GM19463 (cell line): ENCODE measurements around the gene SF3A1.

ENCODE experiments used
- ATAC-seq: cut with Tn5 transposase; IDR thresholded peaks from one replicate; pipeline ENCODE4 v1.9.1; 2021; ENCODE audit warnings: mild to moderate bottlenecking, moderate library complexity; ENCODE audit not compliant: unreplicated experiment

SF3A1 gene

DNA sequence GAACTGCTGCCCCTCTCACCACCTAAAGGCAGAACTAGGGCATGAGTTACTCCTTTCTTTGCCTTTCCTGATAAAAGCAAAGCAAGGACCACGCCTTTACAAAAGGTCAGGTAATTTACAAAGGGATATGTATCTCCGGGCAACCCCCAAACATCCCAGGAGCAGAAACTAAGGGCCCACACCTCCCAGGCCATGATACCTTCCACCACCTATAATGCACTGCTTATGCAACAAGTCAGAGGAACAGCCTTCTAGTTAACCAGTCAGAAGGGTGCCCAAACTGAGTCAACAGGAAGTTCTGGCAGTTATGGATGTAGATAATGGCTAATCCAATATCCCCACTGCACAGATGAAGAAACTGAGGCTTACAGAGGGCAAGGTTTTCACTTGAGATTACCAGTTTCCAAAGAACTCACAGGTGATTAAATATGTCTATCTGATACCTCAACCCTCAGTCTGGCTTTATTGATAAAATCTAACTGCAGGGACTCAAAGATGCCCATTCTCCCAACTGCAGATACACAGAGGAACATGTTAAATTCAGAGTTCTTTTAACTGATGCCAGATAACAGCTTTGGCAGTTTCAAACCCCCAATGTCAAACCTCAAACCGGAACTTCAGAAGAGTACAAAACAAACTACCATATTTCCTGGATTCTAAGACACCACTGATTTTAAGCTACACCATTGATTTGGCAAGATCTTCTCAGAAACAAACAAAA lies 50.6 kb downstream of the SF3A1 start:
- no peak for ATAC-seq

DNA sequence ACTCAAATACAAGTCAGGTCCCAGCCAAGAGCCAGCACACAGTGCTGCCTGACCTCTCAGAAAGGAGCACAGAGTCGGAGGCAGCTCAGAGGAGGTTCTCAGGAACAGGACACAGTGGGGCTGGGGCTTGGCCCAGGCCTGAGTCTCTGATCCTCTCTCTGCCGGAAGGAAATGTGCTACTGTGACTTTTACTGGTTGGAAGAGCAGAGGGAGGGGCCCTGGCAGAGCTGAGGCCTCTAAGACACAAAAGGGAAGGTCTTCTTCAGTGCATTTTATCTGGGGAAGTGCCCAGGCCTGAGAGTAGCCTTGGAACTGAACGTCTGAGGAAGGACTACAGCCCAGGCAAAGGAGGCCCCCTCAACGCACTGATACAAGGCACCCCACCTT lies 51.2 kb downstream of the SF3A1 start:
- ATAC-seq: no peak

DNA sequence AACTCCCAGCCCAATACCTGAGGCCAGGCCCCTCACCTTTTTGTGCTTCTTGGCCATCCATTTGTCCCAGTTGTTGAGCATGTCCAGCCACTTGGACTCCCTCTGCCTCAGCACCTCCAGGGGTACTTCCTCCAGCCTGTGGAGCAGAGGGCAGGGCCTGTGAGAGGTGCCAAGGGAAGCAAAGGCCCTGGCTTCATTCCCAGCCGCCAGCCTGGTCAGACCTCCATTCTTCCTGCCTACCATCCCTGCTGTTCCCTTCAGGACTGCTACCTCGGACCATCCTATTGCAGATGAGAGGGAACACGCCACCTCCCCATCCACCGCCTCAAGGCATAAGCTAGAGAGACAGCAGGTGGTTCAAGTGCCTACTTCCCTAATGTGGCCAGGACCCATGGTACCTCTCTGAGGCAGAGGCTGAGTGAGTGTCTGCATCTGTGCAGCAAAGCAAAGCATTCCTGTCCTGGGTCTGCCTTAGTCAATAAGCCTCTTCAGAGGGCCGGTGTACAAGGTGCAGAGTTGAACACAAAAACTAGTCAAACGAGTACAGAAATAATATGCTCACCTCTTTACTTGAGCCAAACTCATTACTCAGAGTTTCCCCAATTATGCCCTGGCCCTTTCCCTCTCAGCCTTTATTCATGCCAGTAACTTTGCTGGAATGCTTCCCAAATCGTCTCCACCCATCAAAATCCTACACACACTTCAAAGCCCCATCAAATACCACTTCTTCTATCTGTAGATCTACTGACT lies 52.0 kb downstream of the SF3A1 start:
- ATAC-seq: no peak

DNA sequence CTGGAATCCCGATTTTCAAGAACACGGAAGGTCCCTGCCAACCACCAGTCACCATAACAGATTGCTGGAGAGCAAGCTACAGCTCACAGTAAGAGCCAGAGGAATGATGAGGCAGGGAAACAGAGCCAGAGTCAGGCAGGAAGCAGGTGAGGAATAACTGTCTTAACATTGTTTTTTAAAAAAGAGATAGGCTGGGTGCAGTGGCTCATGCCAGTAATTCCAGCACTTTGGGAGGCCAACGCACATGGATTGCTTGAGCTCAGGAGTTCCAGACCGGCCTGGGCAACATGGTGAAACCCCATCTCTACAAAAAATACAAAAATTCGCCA lies 53.9 kb downstream of the SF3A1 start:
- no peak for ATAC-seq

DNA sequence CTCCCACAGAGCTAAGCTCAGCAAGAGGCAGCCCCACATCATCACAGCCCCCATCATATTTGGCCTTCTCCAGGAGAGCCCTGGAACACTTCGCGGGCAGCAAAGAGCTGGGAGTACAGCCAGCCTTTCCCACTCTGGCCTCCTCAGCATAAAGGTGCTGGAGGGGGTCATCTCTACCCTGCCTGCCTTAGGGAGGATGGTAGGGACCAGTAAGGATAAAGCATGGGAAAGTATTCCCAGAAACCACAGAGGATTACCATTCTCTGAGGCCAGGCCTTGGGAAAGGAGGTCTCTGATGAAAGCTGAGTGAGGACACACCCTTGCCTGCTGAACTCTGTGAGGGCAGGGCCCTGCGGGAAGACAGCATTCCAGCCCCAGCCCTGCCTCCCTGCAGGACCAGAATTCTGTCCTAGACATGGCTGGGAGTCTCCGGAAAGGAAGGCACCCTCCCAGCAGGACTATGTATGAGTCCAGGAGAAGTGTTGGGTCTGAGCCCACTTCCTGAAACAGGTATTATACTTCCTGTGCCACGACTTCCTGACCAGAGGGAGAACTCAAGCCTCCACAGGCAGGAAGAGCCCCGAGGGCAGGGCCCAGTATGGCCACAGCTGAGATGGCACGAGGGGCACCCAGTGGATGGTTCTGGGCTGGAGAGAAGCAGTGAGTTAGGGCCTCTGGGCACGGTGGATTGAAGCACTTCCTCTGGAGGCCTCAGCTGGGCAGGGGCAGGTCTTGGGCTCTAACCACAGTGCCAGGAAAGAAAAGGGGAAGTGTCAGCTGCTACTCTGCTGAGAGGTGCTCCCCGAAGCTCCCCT lies 54.5 kb downstream of the SF3A1 start:
- ATAC-seq: no peak

DNA sequence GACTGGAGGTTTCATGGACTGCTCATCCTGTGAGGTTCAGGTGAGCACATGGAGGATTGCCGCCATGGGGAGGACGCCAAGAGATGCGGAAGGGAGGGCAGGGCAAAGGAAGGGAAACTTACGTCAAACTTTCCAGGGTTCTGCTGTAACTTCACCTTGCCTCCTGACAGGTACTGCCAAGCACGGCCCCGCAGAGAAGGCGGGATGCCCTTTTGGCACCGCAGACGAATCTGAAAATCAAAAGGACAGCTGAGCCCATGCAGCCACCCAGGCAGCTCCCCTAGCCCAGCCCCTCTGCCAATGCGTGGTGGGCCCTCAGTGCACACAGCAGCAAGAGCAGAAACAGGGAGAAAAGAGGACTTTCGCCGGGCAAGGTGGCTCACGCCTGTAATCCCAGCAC lies 57.4 kb downstream of the SF3A1 start:
- no peak for ATAC-seq

DNA sequence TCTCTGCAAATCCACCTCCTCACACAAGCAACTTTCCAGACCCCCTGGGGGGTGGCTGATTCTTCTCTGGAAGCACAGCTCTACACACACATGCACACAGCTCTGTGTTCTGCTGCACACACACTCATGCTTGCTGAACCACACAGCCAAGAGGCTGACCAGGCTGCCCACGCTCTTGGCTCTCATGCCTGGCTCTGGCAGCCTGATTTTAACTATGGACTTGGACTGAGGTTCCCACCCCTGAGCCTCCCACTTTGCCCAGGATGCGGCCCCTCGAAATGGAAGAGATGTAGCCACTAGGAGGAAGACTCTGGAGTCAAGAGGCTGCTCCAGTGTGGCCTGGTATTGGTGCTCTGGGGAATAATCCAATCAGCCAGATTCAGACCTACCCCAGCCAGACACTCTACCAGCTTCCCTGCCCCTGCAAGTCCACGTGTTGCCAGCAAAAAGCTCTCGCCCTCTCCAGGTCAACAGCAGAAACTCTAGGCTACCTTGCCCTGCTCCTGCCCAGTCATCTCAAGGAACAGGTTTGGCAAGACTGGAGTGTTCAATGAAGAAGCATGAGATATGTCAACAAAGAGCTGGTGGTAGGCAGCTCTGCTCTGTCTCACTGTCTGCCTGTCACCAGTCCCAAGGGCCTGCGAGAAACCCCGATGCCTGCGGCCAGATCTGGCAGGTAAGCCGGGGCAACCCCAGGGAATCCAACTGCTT lies 58.5 kb downstream of the SF3A1 start:
- ATAC-seq: no peak

DNA sequence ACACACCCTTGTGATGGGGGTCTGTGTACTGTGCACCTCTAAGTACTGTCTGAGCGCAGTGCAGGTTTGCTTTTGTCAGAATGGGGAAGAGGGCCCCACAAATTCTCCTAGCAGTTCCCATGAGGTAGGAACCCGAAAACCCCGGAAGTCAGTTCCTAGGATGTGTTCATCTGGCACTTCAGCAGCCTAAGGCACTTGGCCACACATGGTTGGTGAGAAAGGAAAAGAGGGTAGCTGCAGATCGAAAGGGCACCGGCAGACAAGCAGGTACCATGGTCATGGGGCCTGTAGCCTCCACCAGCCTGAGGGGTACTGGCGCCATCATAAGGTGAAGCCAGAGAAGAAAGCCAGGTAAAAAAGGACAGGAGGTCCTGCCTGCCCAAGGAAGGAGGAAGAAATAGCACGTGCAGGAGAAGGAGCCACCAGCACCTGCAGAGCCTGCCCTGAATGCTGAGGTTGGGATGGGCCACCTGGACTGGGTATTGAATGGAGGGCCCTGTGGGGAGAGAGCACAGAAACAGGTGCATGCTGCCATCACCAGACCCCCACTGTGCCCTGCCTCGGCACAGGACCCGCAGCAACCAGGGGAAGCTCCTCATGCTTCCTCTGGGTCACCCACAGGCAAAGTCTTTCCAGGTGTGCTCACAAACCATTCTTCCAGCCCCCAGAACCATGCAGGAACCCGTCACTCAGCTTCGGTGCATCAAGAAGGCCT lies 59.3 kb downstream of the SF3A1 start:
- no peak for ATAC-seq

DNA sequence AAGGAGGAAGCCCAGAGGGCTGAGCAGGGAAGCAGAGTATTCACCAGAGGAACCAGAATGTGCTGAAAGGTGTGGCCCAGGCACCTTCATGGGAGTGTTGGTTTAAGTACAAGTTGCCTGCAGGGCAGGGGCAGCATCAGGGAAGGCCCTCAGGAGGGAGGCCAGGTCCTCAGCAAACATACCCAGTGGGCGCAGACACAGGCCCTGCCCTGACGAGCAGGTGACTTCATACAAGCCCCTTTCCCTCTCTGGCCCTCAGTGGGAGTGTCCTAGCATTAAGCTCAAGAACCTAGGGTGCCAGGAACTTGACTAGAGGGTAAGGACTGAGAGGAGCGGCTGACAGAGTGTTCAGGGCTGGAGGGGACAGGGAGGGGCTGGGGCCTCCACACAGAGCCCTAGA lies 59.9 kb downstream of the SF3A1 start:
- no peak for ATAC-seq

DNA sequence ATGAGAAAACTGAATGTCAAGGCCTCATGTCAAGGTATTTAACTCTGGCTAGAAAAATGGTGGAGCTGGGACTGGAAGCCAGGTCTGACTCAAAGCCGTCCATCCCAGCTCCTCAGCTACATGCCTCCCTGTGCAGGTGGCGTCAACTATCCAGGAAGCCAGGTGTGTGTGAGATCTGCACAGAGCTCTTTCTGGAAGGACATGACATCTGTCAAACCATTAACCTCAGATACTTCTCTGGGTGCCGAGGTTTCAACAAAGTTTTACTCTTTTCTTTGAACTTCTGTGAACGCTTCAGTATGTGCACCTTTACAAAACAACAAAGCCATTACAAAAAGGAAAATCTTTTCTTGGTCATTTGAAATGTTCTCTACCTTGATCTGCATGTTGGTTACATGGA lies 60.4 kb downstream of the SF3A1 start:
- ATAC-seq: no peak

DNA sequence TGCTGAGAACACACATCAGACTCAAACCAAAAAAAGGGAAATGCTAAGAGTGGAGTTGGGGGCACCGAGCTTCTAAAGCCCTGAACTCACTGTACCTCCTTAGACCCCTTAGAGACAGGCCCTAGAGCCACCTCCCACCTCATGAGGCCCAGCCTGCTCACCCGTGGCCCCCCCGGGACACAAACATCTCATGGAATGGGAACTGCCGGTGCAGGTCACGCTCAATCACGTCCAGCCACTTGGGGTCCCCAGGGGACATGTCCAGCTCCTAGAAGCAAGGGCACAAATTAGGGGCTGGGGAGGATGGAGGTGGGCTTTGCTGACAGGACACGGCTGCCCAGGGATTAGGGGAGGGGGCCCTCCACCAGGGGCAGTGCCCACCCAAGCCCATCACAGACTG lies 61.1 kb downstream of the SF3A1 start:
- no peak for ATAC-seq

DNA sequence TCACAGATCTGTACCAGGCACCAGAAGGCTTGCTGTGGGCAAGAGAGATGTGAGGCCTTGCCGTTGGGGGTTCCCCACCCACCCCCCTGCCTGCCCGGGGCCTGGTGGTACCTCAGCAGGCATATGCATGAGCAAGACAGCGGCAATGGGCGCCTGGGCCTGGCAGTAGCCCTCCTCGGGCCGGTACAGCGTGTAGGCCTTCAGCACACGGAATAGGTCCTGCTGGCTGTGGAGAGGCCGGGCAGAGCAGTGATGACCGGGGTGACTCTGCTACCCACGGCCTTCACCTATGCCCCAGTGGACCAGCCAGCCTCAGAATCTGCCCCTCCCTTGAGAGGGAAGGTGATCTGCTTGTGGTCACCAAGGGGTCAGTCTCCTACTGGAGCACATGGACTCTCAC lies 61.9 kb downstream of the SF3A1 start:
- no peak for ATAC-seq

DNA sequence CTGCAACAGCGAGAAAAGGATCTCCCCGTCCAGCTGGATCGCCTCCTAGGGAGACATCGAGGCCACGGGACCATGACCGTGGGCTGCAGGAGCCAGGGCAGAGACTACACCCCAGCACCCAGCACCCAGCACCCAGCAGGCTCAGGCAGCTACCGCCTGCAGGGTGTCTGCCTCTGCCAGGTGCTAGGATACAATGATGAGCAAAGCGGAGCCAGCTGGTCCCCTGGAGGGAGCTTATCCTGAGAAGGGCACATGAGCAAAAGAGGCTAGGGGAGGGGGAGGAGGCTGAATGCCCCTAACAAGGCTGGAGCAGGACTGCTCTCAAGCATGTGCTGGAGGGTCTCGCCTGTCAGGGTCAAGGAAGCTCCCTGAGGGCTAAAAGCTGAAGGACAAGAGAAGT lies 62.6 kb downstream of the SF3A1 start:
- no peak for ATAC-seq

DNA sequence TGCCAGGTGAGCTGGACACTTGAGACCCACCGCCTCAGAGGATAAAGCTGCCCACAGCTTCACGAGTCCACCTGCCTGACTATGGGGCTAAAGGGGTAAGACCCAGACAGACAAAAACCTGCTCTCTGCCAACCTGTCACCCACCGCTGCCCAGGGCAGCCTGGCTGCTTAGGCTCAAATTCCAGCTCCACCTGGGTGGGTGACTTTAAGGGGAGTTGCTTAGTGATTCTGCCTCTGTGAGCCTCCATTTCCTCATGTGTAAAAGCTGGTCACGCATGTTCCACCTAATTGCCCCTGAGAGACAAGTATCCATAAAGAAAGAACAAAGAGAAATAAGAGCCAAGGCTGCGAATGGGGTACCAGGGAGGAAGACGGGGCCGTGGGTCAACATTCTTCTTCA lies 63.7 kb downstream of the SF3A1 start:
- ATAC-seq: no peak

DNA sequence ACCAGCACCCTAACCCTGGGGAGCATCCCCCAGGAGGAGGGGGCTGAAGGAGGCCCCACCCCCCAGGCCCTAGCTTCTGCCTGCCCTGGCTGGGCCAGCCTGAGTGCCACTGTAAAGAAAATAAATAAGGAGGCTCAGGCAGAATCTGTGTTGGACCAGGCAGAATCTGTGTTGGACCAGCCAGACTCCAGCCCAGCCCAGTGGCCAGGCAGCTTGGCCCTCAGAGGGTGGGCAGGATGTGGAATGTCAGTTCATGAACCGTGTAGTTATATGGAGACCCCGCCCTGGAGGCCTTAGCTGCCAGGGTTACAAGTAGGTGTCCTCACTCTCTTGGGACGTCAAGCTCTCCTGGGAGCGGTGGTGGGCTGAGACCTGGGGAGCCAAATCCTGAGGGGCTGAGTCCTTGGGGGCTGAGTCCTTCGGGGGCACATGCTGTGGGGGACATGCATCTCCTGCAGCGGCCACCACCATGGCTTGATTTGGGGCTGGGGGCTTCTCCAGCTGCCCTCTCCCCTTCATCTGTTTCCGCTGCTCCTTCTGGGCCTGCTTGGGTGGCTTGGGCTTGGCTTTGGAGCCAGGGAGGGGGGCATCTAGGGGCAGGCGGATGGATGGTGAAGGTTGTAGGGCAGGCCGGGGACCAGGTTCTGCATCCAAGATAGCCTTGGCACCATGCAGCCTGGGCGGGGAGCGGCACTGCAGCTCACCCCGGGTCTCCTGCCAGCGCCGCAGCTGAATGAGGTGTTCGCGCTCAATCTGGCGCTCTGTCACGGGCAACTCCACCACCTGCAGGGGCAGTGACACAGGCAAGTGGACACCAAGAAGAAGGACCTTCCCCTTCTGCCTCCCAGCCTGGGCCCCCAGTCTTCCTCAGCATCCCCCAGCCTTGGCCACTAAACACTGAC lies 64.4 kb downstream of the SF3A1 start:
- no peak for ATAC-seq

DNA sequence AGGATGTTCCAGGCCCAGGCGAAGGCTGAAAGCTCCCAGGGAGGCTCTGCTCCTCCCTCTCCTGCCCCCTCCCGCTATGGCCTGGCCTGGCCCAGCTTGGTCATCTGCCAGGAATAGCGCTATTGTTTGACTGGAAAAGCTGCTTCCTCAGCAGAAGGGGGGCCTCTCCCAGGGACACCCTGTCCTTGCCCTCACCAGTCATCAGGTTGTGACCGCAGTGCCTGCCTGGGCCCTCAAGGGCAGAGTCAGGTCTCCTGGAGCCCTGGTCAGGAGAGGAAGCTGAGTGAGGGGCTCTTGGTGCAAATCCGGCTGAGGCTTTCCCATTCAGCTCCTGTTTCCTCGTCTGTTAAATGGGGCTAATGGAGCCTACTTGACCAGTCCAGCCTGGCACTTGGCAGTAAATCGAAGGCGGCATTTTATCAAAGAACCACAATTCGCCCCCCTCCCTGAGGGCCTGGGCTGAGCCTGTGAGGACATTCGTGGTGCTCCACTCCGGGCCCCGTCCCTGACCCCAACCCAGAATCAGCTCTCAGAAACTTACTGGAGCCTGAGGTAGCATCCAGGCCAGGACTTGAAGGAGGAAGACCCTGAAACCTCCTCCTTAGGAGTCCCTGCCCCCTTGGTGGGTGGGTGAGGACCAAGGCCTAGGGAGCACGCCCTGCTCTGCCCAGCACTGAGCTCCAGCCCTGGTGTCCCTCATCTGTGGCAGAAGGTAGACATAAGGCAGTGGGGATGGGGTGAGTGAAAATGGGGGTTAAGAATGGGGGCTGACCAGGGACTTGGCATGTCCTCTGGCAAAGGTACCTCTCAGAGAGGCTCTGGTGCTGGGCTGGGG lies 65.4 kb downstream of the SF3A1 start:
- no peak for ATAC-seq

DNA sequence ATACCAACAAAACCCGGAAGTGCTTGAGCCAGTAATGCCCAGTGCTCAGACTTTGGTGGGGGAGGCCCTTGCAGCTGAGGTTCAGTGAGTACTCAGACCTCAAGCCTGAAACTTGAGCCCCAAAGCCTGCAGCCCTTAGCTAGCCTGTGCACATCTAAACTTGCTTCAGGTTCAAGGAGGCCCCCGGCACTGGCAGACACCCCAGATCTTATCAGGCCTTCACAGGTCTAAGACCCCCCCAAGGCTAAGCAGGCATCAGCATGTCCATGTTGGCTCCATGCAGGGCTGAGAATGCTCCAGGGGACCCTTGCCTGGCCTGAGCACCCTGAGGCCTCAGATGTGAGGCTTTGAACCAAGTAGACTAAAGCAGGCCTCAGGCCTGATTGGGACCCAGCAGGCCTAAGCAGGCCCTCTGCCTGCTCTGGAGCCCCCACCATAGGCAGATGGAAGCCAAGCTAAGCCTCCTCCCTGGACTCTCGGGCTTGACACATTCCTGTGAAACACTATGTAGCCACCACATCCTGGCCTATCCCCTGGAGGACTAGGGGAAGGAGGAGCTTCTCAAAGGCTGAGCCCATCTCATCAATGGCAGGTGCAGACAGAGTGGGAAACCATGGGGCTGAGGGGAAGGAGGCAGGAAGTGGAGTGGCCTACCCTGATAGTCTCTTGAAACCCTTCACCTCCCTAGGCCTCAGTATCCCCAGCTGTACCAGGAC lies 66.2 kb downstream of the SF3A1 start:
- ATAC-seq: no peak

DNA sequence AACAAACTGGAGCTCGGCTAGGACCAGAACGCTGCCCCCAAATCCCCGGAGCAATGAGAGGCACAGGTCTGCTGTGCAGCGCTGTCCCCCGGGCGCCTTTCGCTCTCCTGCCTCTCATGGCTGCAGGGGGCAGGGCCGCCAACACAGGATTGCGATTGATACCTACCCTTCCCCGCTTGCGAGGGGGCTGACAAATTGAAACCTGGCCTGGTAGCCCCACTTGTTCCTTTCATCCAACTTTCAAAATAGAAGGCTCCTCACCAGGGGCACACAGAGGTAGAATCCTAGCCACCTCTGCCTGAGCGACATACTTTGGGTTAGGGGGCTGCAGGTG lies 66.7 kb downstream of the SF3A1 start:
- ATAC-seq: peak; percentile 11
